ENCODE measurements around the gene FAT1.

GRCh38 chr4:186699881-186700397, 23.7 kb downstream of the FAT1 start:
- TF ChIP-seq CTCF (conservative IDR thresholded peaks at IDR 0.05; ENCODE audit: low read depth, low read length) (no peak), EZH2 (IDR thresholded peaks at IDR 0.05; ENCODE audit: borderline replicate concordance, low read depth, low read length, poor library complexity, severe bottlenecking) (no peak)

Measured in A673 (cell line).